Mucosa of stomach (tissue), 1 donor: ENCODE measurements around the gene PMM2.
"Not testable (repeated sequence)": the region's sequence is repeated elsewhere in the genome, so short reads cannot be mapped to it uniquely, and the experiment has no call there.

ENCODE experiments used
- H3K27me3 ChIP-seq: one replicate; pipeline ENCODE4 v1.7.0; 2013; ENCODE audit warnings: mild to moderate bottlenecking, low read length; ENCODE audit not compliant: control insufficient read depth, insufficient read depth
- H3K36me3 ChIP-seq: one replicate; pipeline ENCODE4 v1.7.0; 2013; ENCODE audit warnings: low read length; ENCODE audit not compliant: control insufficient read depth, insufficient read depth
- H3K4me1 ChIP-seq: one replicate; pipeline ENCODE4 v1.7.0; 2013; ENCODE audit warnings: mild to moderate bottlenecking, low read length; ENCODE audit not compliant: control insufficient read depth, insufficient read depth
- H3K4me3 ChIP-seq: one replicate; pipeline ENCODE4 v1.7.0; 2013; ENCODE audit warnings: low read length
- H3K9ac ChIP-seq: one replicate; pipeline ENCODE4 v1.7.0; 2013; ENCODE audit warnings: mild to moderate bottlenecking, low read length, moderate library complexity
- H3K9me3 ChIP-seq: one replicate; pipeline ENCODE4 v1.7.0; 2013; ENCODE audit warnings: mild to moderate bottlenecking, low read length, moderate library complexity; ENCODE audit not compliant: control insufficient read depth
- donor health status: Pancreatic carcinoma.

The PMM2 gene

DNA sequence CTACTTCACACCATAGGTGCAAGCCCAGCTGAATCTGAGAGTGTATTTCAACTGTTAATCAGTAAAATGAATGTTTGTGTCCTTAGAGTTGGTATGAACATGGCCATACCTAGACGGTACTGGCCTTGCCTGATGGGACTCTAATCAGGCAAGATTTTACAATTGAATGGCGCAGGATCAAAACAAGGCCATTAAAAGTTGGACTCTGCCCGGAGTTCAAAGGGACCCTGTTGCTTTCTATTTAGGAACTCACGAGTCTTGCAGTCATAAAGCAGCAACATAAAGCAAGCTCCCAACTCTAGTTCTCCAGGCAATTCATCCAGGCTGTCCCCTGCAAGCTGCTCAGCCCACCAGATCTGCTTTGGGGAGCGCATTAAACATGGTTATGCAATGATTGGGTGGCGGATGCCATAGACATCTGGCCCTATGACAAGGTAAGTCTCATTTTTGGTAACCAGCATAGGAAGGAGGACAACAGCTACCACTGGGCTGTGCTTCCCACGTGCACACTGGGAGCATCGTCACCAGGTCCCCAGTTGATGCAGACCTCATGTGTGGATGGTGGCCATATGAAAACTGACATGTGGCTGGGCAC, 9.0 kb upstream of the PMM2 start:
- H3K9ac ChIP-seq = no peak overlapping the region
- no peaks in the 10 kb centered on the region for H3K27me3 ChIP-seq
- H3K36me3 ChIP-seq = no peaks in the 10 kb centered on the region
- no peaks in the 10 kb centered on the region for H3K4me1 ChIP-seq
- no peak overlapping the region for H3K4me3 ChIP-seq
- H3K9me3 ChIP-seq = no peaks in the 10 kb centered on the region

DNA sequence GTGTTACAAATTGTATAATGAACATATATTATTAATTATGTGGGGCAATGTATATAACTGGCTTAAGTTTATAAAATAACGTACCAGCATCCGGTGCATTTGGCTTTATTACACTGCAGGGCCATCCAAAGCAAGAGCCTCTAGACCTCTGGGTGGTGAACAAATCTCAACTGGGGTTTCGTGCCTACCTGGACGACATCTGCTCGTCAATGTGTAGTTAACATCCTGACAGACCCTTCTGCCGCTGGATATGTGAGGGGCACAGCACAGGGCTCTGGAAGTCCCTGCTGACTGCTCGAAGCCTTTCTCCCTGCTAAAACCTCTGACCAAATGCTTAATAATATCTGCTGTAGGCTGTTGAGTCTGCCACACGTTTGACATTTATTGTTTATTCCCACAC, 2.5 kb upstream of the PMM2 start:
- Histone ChIP-seq H3K27me3 (no peaks in the 10 kb centered on the region), H3K36me3 (no peaks in the 10 kb centered on the region), H3K9me3 (no peaks in the 10 kb centered on the region), H3K4me1 (peaks cover 18% of the 10 kb centered on the region), H3K9ac (no peak overlapping the region), H3K4me3 (no peak overlapping the region)

DNA sequence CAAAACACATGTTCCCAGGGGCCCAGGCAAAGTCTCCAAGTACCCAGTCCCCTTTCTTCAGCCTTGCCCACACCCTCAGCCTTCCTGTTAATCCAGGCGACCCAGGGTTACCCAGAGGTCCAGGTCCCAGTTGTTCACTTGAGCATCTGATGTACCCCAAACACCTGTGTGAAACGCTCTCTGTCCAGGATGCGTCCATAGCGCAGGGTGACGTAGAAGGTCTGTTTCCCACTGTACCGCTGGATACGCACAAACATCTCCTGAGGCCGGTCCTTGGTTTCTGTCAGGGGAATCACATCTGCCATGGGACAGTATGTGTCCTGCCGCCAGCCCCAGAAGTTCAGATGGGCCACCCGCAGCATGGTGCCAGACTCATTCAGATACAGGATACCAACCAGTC, 1.8 kb upstream of the PMM2 start:
- peaks cover 18% of the 10 kb centered on the region for H3K4me1 ChIP-seq
- H3K4me3 ChIP-seq = no peak overlapping the region
- H3K36me3 ChIP-seq = no peaks in the 10 kb centered on the region
- no peaks in the 10 kb centered on the region for H3K9me3 ChIP-seq
- no peaks in the 10 kb centered on the region for H3K27me3 ChIP-seq
- H3K9ac ChIP-seq = peak overlapping the region; percentile 9

DNA sequence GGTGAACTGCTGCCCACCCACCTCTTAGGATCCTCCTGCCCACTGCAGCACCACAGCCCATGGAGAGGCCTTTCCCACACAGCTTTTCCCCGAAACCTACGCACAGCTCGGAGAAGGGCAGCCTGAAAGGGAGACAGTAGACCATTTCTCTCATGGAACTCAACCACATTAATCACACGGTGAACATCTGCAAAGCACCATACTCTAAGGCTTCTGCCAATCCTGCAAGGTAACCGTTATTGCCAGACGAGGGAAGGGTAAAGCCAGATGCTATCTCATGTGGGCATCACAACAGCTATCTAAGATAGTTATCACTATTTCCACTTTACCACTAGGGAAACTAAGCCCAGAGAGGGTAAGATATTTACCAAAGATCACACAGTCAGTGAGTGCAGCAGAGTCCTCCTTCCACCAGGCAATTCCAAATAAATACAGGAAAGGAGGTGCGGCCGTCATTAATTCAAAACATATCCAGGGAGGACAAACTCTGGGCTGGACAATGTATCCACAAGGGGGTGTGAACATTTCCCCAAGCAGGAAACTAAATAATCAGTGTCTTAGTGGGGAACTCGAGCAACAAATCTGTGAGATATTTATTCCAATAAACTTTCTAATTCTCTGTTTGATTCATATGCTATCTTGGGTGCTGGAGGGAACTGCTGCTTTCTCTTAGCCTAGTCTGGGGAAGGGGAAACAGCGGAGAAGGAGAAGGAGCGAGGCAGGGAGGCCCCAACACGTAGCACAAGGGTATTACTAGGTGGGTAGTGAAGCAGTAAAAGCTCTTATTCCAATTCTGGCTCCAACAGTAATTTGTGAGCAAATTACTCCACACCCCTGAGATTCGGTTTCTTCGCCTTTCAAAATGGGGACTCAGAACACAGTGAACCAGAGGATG, 923 bp upstream of the PMM2 start:
- peak overlapping the region; percentile 98 for H3K4me3 ChIP-seq
- peaks cover 18% of the 10 kb centered on the region for H3K4me1 ChIP-seq
- H3K9me3 ChIP-seq = no peaks in the 10 kb centered on the region
- no peaks in the 10 kb centered on the region for H3K36me3 ChIP-seq
- no peaks in the 10 kb centered on the region for H3K27me3 ChIP-seq
- peak overlapping the region; percentile 95 for H3K9ac ChIP-seq

DNA sequence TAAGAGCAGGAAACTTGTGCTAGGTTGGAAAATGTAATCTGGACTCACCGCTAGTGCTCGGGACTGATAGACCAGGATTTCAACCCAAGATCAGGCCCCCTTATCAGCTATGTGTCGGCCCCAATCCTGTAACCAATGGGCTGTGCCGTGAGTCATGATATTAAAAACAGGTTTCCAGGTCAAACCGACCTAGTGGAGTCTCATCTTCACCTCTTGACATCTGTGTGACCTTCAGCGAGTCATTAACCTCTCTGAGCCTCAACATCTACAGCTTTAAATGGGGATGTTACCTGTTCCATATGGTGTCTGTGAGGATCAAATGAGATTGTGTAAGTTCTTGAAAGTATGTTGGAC, 512 bp downstream of the PMM2 start:
- Histone ChIP-seq H3K27me3 (no peaks in the 10 kb centered on the region), H3K4me3 (peak overlapping the region; percentile 98), H3K9me3 (no peaks in the 10 kb centered on the region), H3K9ac (peak overlapping the region; percentile 95), H3K36me3 (no peaks in the 10 kb centered on the region), H3K4me1 (peaks cover 18% of the 10 kb centered on the region)

DNA sequence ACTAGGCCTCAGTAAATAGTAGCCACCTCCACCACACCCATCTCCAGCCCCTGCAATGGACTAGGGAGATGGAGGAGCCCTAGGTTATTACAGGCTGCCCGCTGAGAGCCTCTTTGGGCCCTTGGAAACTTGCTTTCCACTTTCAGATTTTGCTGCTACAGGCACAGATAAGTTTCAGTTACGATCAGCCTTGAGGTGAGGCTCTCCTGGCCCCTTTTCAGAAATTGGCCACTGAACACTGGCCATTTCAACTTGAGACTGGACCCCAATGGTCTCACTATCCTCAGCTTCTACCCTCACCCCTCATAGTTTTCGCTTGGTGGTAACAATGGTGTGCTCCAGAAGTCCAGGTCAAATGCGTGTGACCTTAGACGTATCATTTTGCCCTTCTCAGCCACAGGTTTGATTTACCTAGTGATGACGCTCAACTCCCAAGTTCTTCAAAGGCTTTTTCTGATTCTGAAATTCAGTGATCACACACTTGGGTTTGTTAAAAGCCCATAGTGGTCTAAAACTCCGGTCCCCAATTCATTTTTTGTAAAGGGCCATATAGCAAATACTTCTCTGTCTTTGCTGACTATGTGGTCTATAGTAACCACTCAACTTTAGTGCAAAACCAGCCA, 1.0 kb downstream of the PMM2 start:
- Histone ChIP-seq H3K4me3 (peak overlapping the region; percentile 98), H3K27me3 (no peaks in the 10 kb centered on the region), H3K4me1 (peaks cover 18% of the 10 kb centered on the region), H3K36me3 (no peaks in the 10 kb centered on the region), H3K9ac (peak overlapping the region; percentile 95), H3K9me3 (no peaks in the 10 kb centered on the region)

DNA sequence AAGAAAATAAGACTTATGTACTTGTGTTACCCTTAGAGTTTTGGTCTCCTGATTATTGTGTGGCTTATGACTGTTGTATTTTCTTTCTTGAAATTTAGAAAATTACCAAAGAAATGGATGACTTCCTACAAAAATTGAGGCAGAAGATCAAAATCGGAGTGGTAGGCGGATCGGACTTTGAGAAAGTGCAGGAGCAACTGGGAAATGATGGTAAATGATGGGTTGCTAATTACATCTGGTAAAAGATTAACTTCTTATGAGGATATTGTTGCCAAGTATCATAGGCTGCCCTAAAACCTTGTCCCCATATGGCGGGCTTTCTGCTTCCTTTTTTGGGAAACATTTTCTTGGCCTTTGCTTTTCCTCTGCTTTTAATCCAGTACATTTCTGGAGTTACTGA, 4.1 kb downstream of the PMM2 start:
- no peaks in the 10 kb centered on the region for H3K9me3 ChIP-seq
- no peaks in the 10 kb centered on the region for H3K36me3 ChIP-seq
- no peak overlapping the region for H3K4me3 ChIP-seq
- H3K27me3 ChIP-seq = no peaks in the 10 kb centered on the region
- no peak overlapping the region for H3K9ac ChIP-seq
- H3K4me1 ChIP-seq = peaks cover 6% of the 10 kb centered on the region

DNA sequence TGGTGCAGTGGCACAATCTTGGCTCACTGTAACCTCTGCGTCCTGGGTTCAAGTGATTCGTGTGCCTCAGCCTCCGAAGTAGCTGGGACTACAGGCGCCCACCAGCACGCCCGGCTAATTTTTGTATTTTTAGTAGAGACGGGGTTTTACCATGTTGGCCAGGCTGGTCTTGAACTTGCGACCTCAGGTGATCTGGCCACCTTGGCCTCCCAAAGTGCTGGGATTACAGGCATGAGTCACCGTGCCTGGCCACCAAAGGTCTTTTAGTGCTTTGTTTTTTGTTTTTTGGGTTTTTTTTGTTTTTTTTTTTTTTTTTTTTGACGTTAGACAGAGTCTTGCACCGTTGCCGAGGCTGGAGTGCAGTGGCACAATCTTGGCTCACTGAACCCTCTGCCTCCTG, 6.1 kb downstream of the PMM2 start:
- not testable (repeated sequence) for H3K36me3 ChIP-seq, H3K9ac ChIP-seq, H3K27me3 ChIP-seq, H3K4me1 ChIP-seq, H3K4me3 ChIP-seq, H3K9me3 ChIP-seq

DNA sequence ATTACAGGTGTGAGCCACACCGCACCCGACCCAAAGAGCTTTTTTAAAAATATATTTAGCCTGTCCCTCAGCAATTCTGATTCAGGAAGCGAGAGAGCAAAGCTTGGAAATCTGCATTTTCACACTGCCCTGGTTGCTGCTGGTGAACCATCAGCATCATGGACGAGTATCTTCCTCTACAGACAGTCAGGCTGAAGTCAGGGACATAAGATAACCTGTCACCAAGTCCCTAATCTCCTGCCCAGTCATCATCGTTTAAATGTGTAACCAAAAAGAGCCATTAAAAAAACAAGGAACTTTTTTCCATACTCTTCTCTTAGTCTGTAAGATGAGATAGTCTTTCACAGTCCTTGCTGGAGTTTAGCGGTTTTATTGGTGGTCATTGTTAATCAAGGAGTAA, 6.7 kb downstream of the PMM2 start:
- Histone ChIP-seq H3K27me3 (no peaks in the 10 kb centered on the region), H3K9ac (no peak overlapping the region), H3K4me1 (no peaks in the 10 kb centered on the region), H3K36me3 (peaks cover 4% of the 10 kb centered on the region), H3K4me3 (no peak overlapping the region), H3K9me3 (no peaks in the 10 kb centered on the region)

DNA sequence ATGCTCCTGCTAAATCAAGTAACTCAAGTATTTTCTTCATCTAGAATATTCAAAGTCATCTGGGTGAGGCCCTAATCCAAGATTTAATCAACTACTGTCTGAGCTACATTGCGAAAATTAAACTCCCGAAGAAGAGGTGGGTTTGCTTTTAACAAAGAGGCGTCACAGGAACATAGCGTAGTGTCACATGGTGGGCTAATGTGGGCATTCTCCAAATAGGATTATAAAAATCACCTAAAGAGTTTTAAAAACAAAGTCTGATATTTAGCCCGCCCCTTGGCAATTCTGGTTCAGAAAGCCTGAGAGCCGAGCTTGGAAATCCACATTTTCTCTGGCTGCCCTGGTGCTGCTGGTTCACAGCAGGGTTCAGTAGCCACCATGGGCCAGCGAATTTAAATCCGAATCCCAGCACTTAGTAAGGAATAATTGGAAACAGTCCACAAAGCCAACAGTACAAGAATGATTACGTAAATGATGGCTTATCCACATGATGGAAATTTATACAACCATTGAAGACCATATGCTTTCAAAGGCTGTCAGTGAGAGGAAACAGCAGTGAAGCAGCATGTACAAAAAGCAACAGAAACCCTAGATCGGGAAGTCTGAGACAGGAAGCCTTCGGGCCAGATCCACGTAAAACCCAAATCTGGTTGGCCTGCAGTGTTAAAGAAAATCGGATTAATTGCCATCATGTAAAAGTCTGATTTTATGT, 8.8 kb downstream of the PMM2 start:
- Histone ChIP-seq H3K9ac (no peak overlapping the region), H3K4me3 (no peak overlapping the region), H3K9me3 (no peaks in the 10 kb centered on the region), H3K27me3 (no peaks in the 10 kb centered on the region), H3K36me3 (peaks cover 4% of the 10 kb centered on the region), H3K4me1 (no peaks in the 10 kb centered on the region)

DNA sequence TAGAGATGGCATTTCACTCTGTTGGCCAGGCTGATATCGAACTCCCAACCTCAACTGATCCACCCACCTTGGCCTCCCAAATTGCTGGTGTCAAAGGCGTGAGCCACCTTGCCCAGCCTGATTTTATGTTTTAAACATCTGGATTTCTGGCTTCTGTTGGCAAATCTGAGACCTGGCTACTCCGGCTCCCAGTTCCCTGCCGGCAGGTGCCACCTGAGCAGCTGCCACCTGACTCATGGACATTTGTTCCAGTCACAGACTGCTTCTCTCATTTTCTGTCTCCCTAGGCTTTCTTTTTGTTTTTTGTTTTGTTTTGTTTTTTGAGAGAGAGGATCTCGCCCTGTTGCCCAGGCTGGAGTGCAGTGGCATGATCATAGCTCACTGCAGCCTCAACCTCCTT, 9.6 kb downstream of the PMM2 start:
- Histone ChIP-seq H3K9ac (no peak overlapping the region), H3K4me3 (no peak overlapping the region), H3K9me3 (no peaks in the 10 kb centered on the region), H3K27me3 (no peaks in the 10 kb centered on the region), H3K36me3 (peaks cover 10% of the 10 kb centered on the region), H3K4me1 (no peaks in the 10 kb centered on the region)

DNA sequence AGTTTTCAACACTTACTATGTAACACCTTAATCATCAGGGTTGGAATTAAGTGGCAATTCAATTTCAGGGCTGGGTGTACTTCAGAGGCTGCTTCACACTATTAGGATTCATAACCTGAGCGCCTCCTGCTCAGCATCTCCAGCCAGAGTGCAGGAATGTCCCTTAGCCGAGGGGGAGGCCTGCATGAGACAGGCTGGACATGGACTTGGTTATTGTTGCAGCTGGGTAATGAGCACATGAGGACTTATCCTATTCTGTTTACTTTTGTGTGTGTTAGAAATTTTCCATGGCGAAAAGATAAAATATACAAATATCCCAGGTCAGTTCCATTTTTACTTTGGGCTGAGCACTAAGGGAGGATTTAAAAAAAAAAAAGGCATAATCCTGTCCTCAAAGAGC, 10.4 kb downstream of the PMM2 start:
- Histone ChIP-seq H3K9me3 (no peaks in the 10 kb centered on the region), H3K4me1 (no peaks in the 10 kb centered on the region), H3K27me3 (no peaks in the 10 kb centered on the region), H3K9ac (no peak overlapping the region), H3K4me3 (no peak overlapping the region), H3K36me3 (peaks cover 12% of the 10 kb centered on the region)
